SU-DHL-6 (cell line): Measurements from ENCODE around the gene PKD1L1.

Experiments used
- H2AFZ ChIP-seq: fragments of 200-600 bp; sonication (generic); 2 replicates; pipeline ENCODE4 v1.6.1; 2014; ENCODE audit warnings: low read depth, mild to moderate bottlenecking, moderate library complexity, mixed read lengths, antibody characterized with exemption, low read length; ENCODE audit not compliant: severe bottlenecking
- H3F3A ChIP-seq: fragments of 200-600 bp; shearing (Covaris generic); 2 replicates; pipeline ENCODE4 v1.6.0; 2016; ENCODE audit warnings: antibody characterized with exemption, mild to moderate bottlenecking; ENCODE audit not compliant: insufficient read depth
- H3K27ac ChIP-seq: fragments of 200-600 bp; sonication (generic); 2 replicates; pipeline ENCODE4 v1.5.1; 2016; ENCODE audit warnings: low read depth, mild to moderate bottlenecking, low read length, moderate library complexity, mixed read lengths
- H3K27me3 ChIP-seq: fragments of 200-600 bp; sonication (generic), shearing (Covaris generic); 2 replicates; pipeline ENCODE4 v1.6.0; 2014; ENCODE audit warnings: mild to moderate bottlenecking, low read length
- H3K36me3 ChIP-seq: fragments of 200-600 bp; sonication (generic); 2 replicates; pipeline ENCODE4 v1.6.1; 2014; ENCODE audit warnings: mild to moderate bottlenecking, low read length, mixed read lengths
- H3K4me2 ChIP-seq: fragments of 300-600, 200-600 bp; shearing (Covaris generic), sonication (generic); 2 replicates; pipeline ENCODE4 v1.6.0; 2014; ENCODE audit warnings: low read length, low read depth, mild to moderate bottlenecking; ENCODE audit not compliant: poor library complexity, severe bottlenecking
- H3K4me3 ChIP-seq: fragments of 200-600 bp; sonication (generic); 2 replicates; pipeline ENCODE4 v1.5.1; 2014; ENCODE audit warnings: antibody characterized with exemption, low read length, mild to moderate bottlenecking, mixed read lengths; ENCODE audit not compliant: insufficient read depth, poor library complexity, severe bottlenecking
- H3K79me2 ChIP-seq: fragments of 200-600 bp; sonication (generic); 2 replicates; pipeline ENCODE4 v1.6.1; 2014; ENCODE audit warnings: mild to moderate bottlenecking, low read length, moderate library complexity; ENCODE audit not compliant: insufficient read depth
- H3K9ac ChIP-seq: fragments of 200-600 bp; sonication (generic); 2 replicates; pipeline ENCODE4 v1.7.0; 2014; ENCODE audit warnings: mild to moderate bottlenecking, low read length
- H3K9me2 ChIP-seq: fragments of 200-600 bp; sonication (generic); replicated peaks from 2 replicates; pipeline ENCODE4 v1.6.1; 2014; ENCODE audit warnings: low read length; ENCODE audit not compliant: insufficient read depth
- H3K9me3 ChIP-seq: fragments of 200-600 bp; sonication (generic); 2 replicates; pipeline ENCODE4 v1.6.1; 2014; ENCODE audit warnings: low read length, mixed read lengths; ENCODE audit not compliant: insufficient read depth
- H4K20me1 ChIP-seq: fragments of 200-600 bp; sonication (generic); 2 replicates; pipeline ENCODE4 v1.6.1; 2014; ENCODE audit warnings: low read depth, mild to moderate bottlenecking, antibody characterized with exemption, low read length, moderate library complexity, mixed read lengths
- EZH2phosphoT487 ChIP-seq: fragments of 200-600 bp; sonication (generic), shearing (Covaris generic); conservative IDR thresholded peaks from 2 replicates; pipeline ENCODE4 v1.6.1; 2018; ENCODE audit warnings: mild to moderate bottlenecking, antibody characterized with exemption, low read length, moderate library complexity, mixed read lengths
- TF ChIP-seq, protein P1 (sequence below): fragments of 200-600 bp; sonication (generic); IDR thresholded peaks from one replicate; pipeline ENCODE4 v1.5.1; 2017; ENCODE audit warnings: antibody characterized with exemption, mild to moderate bottlenecking, low read length, moderate library complexity; ENCODE audit not compliant: insufficient read depth, poor library complexity, severe bottlenecking

The PKD1L1 gene

DNA sequence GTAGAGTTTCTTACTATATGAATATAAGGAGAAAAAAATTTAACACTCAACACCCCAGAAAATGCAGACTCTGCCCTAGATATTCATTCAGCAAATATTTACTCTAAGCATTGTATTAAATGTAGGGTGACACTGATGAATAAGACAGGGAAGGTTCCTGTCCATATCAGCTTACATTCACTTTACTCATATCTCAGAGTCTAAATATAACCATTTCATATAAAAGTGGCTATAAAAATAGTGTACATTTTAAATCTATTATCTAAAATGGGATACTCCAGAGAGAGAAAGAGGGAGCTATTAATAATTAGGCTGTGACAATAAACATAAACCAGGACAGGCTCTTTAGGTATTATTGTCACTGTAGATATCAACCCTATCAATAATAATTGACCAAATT, 104.0 kb downstream of the PKD1L1 start:
- no peaks in the 10 kb centered on the region for H3K9me2 ChIP-seq
- no peak for TF ChIP-seq EZH2phosphoT487
- TF ChIP-seq, protein P1, sequence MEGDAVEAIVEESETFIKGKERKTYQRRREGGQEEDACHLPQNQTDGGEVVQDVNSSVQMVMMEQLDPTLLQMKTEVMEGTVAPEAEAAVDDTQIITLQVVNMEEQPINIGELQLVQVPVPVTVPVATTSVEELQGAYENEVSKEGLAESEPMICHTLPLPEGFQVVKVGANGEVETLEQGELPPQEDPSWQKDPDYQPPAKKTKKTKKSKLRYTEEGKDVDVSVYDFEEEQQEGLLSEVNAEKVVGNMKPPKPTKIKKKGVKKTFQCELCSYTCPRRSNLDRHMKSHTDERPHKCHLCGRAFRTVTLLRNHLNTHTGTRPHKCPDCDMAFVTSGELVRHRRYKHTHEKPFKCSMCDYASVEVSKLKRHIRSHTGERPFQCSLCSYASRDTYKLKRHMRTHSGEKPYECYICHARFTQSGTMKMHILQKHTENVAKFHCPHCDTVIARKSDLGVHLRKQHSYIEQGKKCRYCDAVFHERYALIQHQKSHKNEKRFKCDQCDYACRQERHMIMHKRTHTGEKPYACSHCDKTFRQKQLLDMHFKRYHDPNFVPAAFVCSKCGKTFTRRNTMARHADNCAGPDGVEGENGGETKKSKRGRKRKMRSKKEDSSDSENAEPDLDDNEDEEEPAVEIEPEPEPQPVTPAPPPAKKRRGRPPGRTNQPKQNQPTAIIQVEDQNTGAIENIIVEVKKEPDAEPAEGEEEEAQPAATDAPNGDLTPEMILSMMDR: no peak
- H4K20me1 ChIP-seq: no peaks in the 10 kb centered on the region
- no peak overlapping the region for H2AFZ ChIP-seq
- no peak overlapping the region for H3K4me3 ChIP-seq
- no peaks in the 10 kb centered on the region for H3K36me3 ChIP-seq
- no peak overlapping the region for H3K4me2 ChIP-seq
- no peaks in the 10 kb centered on the region for H3K9me3 ChIP-seq
- no peaks in the 10 kb centered on the region for H3K79me2 ChIP-seq
- no peak overlapping the region for H3K27ac ChIP-seq
- no peaks in the 10 kb centered on the region for H3K27me3 ChIP-seq
- H3F3A ChIP-seq: no peaks in the 10 kb centered on the region
- no peak overlapping the region for H3K9ac ChIP-seq

DNA sequence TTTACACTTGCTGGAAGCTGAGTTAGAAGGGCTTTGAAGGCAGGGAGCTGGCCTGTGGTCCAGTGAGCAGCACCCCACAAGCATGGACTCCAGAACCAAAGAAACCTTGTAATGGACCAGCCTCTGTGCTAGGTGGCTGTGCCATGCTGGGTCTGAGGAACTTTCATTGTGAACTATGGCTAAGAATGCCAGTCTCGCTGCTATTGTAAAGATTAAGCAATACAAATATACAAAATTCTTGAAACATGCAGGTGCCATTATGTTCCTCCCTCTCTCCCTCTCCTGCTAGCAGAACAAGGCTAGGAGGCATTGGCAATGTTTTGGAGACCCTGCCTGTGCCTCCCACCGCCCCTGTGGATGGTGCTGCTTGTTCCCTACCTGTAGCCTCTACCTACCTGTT, 105.0 kb downstream of the PKD1L1 start:
- no peaks in the 10 kb centered on the region for H3K36me3 ChIP-seq
- no peak overlapping the region for H3K4me3 ChIP-seq
- H3F3A ChIP-seq: no peaks in the 10 kb centered on the region
- no peaks in the 10 kb centered on the region for H4K20me1 ChIP-seq
- TF ChIP-seq EZH2phosphoT487: no peak
- TF ChIP-seq, protein P1: no peak
- no peak overlapping the region for H3K27ac ChIP-seq
- H3K79me2 ChIP-seq: no peaks in the 10 kb centered on the region
- H2AFZ ChIP-seq: no peak overlapping the region
- H3K9me2 ChIP-seq: no peaks in the 10 kb centered on the region
- H3K27me3 ChIP-seq: no peaks in the 10 kb centered on the region
- no peak overlapping the region for H3K9ac ChIP-seq
- H3K9me3 ChIP-seq: no peaks in the 10 kb centered on the region
- H3K4me2 ChIP-seq: no peak overlapping the region

DNA sequence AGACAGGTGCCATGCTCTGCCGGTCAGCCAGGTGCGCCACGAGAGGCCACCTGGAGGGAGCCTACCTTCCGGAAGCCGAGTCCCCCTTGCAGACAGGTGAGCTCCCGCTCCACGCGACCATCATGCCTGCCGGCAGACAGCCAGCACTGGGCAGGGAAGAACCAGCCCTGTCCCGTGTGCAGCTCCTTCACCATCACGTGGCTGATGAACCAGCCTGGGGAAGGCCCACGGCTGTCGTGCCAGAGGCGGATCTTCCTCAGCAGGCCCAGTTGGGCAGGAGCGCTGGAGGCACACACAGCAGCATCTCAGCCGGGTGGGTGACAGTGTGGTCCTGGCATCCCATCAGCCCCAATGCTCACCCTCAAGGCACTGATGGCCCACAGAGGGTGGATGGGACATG, 108.9 kb downstream of the PKD1L1 start:
- Histone ChIP-seq H3F3A (no peaks in the 10 kb centered on the region), H3K9me2 (no peaks in the 10 kb centered on the region), H3K4me2 (no peak overlapping the region), H3K4me3 (no peak overlapping the region), H4K20me1 (no peaks in the 10 kb centered on the region), H3K79me2 (no peaks in the 10 kb centered on the region), H3K9ac (no peak overlapping the region), H3K27ac (no peak overlapping the region), H2AFZ (no peak overlapping the region), H3K27me3 (no peaks in the 10 kb centered on the region), H3K36me3 (no peaks in the 10 kb centered on the region), H3K9me3 (no peaks in the 10 kb centered on the region)
- no peak for TF ChIP-seq EZH2phosphoT487
- TF ChIP-seq, protein P1: no peak
